GM21447 (cell line): ENCODE measurements around the gene PDLIM5.
"Not testable (repeated sequence)": the region's sequence is repeated elsewhere in the genome, so short reads cannot be mapped to it uniquely, and the experiment has no call there.

Source experiments
- ATAC-seq: cut with Tn5 transposase; IDR thresholded peaks from one replicate; pipeline ENCODE4 v1.9.1; 2021; ENCODE audit not compliant: unreplicated experiment

Gene PDLIM5

GRCh38 chr4:94488670-94489069, 36.9 kb downstream of the PDLIM5 start:
- no peak for ATAC-seq

DNA sequence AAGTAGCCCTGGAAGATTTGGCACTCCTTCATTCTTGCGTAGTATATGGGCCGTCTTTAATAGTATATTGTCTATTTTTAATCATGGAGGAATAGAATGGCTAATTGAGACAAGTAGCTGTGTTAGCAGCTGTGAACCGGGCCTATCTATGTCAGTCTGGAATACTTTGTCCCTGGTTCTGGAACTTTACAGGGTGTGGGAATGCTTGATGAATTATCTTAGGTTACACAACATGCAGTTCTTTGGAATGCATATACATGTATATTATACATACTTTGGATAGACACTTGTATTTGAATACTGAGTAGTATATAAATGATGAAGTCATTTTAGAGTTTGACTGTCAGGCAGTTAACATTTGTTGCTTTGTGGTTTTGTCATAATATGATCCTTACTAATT, 37.4 kb downstream of the PDLIM5 start:
- no peak for ATAC-seq

DNA sequence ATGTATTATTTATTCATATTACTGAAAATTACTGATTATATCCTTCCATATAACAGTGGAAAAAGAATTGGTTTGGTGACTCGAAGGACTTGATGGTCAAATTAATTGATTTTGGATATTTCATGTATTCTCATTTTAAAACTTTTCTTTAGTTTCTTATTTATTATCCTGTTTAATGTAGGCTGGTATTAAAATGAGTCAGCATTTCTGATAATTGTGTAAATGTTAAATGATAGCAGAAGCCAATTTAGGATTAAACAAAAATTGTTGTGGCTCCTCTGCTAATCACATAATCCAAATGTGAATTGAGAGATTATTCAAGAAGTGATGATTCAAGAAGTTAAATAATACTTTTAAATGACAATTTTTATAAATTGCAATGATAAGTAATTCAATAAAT, 38.7 kb downstream of the PDLIM5 start:
- no peak for ATAC-seq

DNA sequence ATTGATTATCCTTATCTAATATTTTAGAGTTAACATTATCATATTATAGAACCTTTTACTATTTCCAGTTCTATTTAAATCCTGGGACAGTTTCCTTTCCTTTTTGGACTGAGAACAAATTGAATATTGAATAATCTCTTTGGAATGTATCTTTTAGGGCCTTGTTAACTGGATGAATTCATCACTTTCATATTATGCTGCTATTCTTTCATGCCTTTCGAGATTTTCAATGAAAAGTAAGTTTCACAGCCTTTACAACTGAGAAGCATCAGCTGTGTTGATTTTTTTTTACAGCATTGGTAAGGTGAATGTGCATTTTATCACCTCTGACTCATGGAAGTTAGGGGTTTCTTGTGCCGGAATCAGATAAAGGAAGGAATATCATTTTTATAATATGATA, 39.6 kb downstream of the PDLIM5 start:
- no peak for ATAC-seq

GRCh38 chr4:94495408-94495807, 43.7 kb downstream of the PDLIM5 start:
- ATAC-seq: no peak

DNA sequence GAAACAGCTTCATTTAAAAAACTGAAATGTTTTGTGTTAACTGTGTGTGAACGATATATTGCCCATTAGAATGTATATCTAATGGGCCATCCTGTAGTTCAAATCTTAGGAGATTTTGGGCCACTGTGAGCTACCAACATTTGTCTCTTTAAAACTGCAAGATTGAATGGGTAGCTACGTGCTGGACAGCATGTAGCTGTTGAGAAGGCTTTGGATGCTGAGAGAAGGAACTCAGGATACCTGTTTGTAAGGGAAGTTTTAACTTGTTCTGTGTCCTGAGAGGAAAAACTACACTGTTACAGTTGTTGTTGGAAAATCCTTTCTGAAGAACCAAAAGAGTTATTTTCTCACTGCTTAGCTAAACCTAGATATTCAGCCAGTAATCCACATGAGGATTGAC, 45.9 kb downstream of the PDLIM5 start:
- ATAC-seq: no peak

- no peak for ATAC-seq
Observed at GRCh38 chr4:94498502-94498901, 46.8 kb downstream of the PDLIM5 start.

DNA sequence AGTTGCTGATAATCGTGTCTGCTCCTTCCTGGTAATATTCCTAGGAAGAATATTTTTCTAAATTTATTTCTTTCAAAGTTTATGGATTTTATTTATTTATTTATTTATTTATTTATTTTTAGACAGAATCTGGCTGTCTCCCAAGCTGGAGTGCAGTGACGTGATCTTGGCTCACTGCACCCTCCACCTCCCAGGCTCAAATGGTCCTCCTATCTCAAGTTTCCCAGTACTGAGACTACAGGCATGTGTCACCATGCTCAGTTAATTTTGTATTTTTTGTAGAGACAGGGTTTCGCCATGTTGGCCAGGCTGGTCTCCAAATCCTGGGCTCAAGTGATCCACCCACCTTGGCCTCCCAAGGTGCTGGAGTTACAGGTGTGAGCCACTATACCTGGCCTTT, 48.9 kb downstream of the PDLIM5 start:
- ATAC-seq: no peak

GRCh38 chr4:94504545-94504944, 52.8 kb downstream of the PDLIM5 start:
- no peak for ATAC-seq

- ATAC-seq: no peak
Observed at GRCh38 chr4:94506822-94507221, 55.1 kb downstream of the PDLIM5 start.

DNA sequence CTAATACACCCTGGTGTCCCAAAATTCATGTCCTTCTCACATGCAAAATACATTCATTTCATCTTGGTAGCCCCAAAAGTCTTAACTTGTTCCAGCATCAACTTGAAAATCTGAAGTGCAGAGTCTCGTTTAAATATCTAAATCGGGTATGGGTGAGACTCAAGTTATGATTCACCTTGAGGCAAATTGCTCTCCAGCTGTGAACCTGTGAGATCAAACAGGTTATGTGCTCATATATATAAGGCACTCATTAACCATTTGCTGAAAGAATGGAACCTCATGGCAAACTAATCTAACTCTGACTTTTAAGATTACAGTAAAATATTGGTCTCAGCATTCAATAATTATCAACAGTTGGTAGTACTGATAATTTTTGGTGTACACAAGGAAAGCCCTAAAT, 55.5 kb downstream of the PDLIM5 start:
- no peak for ATAC-seq

GRCh38 chr4:94507708-94508107, 56.0 kb downstream of the PDLIM5 start:
- ATAC-seq: no peak

DNA sequence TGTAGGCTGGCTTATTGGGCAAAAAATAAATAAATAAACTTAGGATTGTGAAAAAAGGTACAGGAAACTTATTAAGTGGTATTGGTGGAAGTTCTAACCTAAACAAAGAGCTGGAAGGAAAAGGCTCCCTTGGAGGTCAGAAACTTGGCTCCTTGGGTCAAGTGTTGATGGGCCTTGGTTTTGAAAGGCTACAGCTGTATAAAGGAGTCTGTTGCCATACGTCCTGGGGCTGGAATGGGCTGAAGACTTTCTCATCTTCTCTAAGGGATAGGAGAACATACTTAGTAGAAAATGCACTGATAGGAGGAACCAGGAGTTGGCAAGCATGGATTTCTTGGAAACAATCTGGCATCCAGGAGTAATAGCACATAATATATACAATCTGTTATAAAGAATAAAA, 56.6 kb downstream of the PDLIM5 start:
- no peak for ATAC-seq

DNA sequence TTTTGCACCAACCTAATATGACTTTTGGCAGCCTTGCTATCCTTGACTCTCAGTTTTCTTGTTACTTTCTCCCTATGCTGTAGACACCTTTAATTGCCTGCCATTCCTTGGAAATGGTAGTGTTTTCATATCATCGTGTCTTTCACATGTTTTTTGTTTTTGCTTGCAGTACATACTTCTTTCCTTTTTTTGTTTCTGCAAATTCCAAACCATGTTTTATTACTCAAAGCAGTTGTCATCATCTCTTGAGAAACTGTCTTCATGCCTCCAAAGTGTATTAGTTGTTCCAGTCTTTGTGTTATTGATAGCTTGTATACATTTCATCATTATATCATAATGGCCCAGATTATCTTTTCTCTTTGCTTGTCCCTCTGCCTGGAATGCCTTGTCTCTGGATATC, 57.1 kb downstream of the PDLIM5 start:
- no peak for ATAC-seq

GRCh38 chr4:94511591-94511990, 59.8 kb downstream of the PDLIM5 start:
- ATAC-seq: no peak

DNA sequence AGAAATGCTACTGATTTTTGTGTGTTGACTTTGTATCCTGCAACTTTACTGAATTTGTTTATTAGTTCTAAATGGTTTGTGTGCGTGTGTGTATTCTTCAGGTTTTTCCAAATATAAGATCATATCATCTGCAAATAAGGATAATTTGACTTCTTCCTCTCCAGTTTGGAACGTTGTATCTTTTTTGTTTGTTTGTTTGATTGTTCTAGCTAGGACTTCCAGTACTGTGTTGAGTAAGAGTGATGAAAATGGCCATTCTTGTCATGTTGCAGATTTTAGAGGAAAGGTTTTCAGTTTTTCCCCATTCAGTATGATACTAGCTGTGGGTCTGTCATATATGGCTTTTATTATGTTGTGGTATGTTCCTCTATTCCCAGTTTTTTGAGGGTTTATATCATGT, 61.8 kb downstream of the PDLIM5 start:
- not testable (repeated sequence) for ATAC-seq

- ATAC-seq: no peak
Observed at GRCh38 chr4:94515365-94515764, 63.6 kb downstream of the PDLIM5 start.

- no peak for ATAC-seq
Observed at GRCh38 chr4:94516067-94516466, 64.3 kb downstream of the PDLIM5 start.

GRCh38 chr4:94516999-94517398, 65.3 kb downstream of the PDLIM5 start:
- no peak for ATAC-seq

DNA sequence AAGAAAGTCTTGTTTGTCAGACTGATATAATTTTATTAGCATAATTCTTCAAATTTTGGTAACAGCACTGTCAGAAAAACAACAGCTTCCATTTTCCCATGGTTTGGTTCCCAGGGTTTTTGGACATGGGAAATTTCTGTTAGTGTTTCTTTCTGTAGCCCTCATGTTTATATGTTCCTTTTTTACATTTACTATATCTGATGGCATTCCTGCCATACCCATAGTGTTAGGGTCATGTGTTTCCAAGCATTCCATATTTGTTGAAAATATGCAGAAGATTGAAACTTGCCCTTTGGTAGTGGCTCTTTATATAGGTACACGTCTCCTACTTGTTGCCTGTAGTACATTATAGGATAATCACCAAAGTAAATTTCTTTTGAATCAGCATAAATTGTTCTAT, 65.8 kb downstream of the PDLIM5 start:
- no peak for ATAC-seq

GRCh38 chr4:94519019-94519418, 67.3 kb downstream of the PDLIM5 start:
- ATAC-seq: peak; percentile 58

GRCh38 chr4:94519925-94520789, 68.4 kb downstream of the PDLIM5 start:
- ATAC-seq: no peak

DNA sequence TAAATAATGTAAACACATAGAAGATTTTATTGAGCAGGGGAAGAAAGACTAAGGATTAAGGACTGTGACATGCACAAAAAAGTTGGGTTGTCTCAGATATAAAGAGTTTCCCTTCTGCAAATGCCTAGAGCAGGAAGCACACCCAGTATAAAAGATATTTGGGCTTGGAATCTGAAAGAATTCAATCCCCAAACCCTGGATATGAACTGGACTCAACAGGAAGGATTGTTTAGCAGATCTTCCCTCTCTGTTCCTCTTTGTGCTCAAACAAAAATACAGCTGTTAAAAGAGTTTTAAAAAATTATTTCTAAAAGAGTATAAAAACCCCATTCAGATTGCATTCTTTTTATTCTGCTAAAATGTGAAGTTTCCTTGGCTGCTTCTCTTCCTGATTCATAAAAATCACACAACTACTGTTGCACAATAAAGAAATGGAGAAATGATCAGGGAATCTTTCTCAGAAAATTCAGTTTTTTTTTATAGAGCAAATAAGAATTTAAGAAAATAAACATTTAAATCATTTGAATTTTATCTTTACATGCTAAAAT, 71.4 kb downstream of the PDLIM5 start:
- ATAC-seq: no peak
